Coronary artery (tissue), 2 donors: ENCODE data around the gene LRRC4C.

Experiments
- DNase-seq: peaks from one replicate; pipeline ENCODE4 v3.0.0-alpha.2; 2017; ENCODE audit warnings: low spot score
- H3K27ac ChIP-seq, 2 donors: fragments of 200-600 bp; sonication (generic); one replicate each; pipeline ENCODE4 v1.5.1; 2016 to 2019
- H3K4me3 ChIP-seq: fragments of 200-600 bp; sonication (generic); 2 replicates; pipeline ENCODE4 v1.5.1; 2016; ENCODE audit warnings: mild to moderate bottlenecking, moderate library complexity
- TF ChIP-seq, protein P1 (sequence below): fragments of 200-600 bp; sonication (generic); IDR thresholded peaks from one replicate; pipeline ENCODE4 v1.5.1; 2019; ENCODE audit warnings: antibody characterized with exemption

The LRRC4C gene

DNA sequence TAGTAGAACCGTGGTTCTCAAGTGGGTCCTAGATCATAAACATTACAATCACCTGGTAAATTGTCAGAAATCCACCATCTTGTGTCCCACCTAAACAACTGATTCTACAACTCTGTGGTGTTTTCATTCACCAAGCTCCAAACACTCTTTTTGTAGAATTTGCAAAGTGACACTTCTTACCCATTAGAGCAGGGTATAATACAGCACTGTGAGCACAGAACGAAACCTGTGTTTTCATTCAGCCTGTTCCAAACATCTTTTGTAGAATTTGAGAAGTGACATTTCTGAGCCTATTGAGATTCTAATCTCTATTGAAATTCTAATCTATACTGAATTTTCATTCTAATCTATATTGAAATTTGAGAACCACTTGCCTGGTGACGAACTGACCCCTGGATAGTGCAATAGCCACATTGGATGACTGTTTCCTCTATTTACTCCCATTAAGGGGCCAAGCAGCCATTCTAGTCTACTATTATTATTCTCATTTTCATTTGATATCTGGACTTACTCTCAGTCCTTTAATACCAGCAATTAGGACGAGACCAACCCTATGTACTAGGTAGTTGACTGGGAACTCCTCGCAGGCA lies 616.6 kb downstream of the LRRC4C start:
- no peak for DNase-seq
- Histone ChIP-seq H3K4me3 (no peak overlapping the region), H3K27ac (no peak overlapping the region)
- TF ChIP-seq, protein P1, sequence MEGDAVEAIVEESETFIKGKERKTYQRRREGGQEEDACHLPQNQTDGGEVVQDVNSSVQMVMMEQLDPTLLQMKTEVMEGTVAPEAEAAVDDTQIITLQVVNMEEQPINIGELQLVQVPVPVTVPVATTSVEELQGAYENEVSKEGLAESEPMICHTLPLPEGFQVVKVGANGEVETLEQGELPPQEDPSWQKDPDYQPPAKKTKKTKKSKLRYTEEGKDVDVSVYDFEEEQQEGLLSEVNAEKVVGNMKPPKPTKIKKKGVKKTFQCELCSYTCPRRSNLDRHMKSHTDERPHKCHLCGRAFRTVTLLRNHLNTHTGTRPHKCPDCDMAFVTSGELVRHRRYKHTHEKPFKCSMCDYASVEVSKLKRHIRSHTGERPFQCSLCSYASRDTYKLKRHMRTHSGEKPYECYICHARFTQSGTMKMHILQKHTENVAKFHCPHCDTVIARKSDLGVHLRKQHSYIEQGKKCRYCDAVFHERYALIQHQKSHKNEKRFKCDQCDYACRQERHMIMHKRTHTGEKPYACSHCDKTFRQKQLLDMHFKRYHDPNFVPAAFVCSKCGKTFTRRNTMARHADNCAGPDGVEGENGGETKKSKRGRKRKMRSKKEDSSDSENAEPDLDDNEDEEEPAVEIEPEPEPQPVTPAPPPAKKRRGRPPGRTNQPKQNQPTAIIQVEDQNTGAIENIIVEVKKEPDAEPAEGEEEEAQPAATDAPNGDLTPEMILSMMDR = no peak

DNA sequence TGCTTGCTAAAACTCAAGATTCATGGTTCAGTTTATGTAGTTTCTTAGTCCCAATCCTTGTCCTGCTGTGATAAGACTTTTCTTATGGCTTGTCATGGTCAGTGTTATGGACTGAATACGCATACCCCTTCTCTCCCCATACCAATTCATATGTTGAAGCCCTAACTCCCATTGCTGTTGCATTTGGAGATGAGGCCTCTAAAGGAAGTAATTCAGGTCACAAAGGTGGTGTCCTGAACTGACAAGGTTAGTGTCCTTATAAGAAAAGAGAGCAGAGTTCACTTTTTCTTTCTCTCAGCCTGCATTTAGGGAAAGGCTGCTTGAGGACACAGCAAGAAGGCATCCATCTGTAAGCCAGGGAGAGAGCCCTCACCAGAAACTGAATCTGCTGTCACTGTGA lies 618.2 kb downstream of the LRRC4C start:
- TF ChIP-seq, protein P1 = no peak
- H3K4me3 ChIP-seq = no peak overlapping the region
- H3K27ac ChIP-seq = no peak overlapping the region
- no peak for DNase-seq

DNA sequence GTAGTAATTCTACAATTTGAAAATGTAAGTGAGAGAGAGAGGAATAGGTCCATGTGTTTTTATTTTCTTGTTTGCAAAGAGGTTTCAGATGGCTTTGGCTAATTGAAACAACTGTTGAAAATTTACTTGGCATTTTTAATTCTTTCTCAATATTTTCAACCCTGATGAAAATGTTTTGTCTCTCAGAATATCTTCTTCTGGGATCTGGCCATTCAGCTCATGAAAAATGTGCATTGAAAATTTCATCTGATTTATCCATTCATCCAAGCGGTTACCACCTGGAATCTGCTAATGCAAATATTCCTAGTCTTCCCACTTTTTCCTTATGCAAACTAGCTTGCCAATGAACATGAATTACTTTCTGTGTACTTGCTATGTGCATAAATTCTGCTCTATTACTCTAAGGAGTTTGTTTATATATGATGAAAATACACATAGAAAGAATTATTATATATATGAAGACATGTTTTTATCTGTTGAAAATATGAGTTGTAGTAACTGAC lies 621.2 kb downstream of the LRRC4C start:
- DNase-seq = no peak
- Histone ChIP-seq H3K27ac (no peak overlapping the region), H3K4me3 (no peak overlapping the region)
- TF ChIP-seq, protein P1 = no peak

- H3K4me3 ChIP-seq = no peak overlapping the region
- no peak for DNase-seq
- H3K27ac ChIP-seq = no peak overlapping the region
- TF ChIP-seq, protein P1 = no peak
These were observed 632.3 kb downstream of the LRRC4C start for GRCh38 chr11:40827116-40827515.

DNA sequence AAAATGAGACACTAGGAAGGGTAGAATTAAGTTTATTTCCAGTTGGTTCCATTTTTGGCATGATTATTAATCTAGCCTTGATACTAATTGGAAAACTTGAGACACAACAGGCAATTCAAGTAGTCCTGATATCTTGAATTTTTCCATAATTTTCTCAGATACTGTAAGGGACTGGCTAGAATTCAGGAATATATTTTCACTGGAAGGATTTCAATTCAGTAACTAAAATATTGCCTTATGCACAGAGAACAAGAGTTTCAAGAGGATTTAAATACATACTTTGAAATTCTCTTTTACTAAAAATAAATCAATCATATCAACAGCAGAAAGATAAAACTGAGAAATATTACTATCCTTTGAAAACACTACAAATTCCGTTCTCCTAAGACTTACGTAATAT lies 632.9 kb downstream of the LRRC4C start:
- TF ChIP-seq, protein P1 = no peak
- DNase-seq = no peak
- Histone ChIP-seq H3K27ac (no peak overlapping the region), H3K4me3 (no peak overlapping the region)

GRCh38 chr11:40825201-40825834 lies 634.1 kb downstream of the LRRC4C start:
- Histone ChIP-seq H3K4me3 (no peak overlapping the region), H3K27ac (no peak overlapping the region)
- TF ChIP-seq, protein P1 = no peak
- DNase-seq = no peak

DNA sequence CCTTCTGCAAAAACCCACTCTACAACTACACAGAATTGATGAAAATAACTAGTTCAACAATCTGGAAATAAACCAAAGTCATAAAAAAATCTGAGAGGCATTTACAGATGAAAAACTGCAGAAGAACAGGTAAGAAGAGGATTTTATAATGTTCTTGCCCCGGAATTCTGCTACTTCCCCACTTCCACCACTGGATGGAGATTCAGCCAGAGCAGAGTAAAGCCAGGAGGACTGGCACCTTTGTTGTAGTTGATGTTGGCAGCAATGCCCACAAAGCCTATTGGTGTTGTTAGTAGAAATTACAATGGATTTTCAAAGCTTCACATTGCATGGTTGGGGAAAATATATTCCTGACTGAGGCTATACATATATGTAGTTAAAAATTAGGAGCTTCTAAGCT lies 640.2 kb downstream of the LRRC4C start:
- H3K27ac ChIP-seq = no peak overlapping the region

More for the DNA sequence above, 640.2 kb downstream of the LRRC4C start:
- H3K4me3 ChIP-seq = no peak overlapping the region
- TF ChIP-seq, protein P1 = no peak
- no peak for DNase-seq
